Hepatocyte (in vitro differentiated cells): ENCODE data around the gene FNDC11. TPM values are rescaled to one million over a fixed set of nuclear protein-coding genes. Genes with fewer than 3 reads are reported as not detected.

Experiments used
- DNase-seq: peaks from one replicate; pipeline ENCODE4 v3.0.0-alpha.2; 2016; ENCODE audit warnings: low spot score
- H2AFZ ChIP-seq: fragments of 200-600 bp; sonication (generic); 2 replicates; pipeline ENCODE4 v1.6.0; 2016; ENCODE audit warnings: antibody characterized with exemption, mild to moderate bottlenecking
- H3K27ac ChIP-seq: fragments of 200-600 bp; sonication (generic); 2 replicates; pipeline ENCODE4 v1.5.1; 2016; ENCODE audit warnings: mild to moderate bottlenecking
- H3K27me3 ChIP-seq: fragments of 200-600 bp; sonication (generic); 2 replicates; pipeline ENCODE4 v1.6.1; 2016
- H3K36me3 ChIP-seq: fragments of 200-600 bp; sonication (generic); replicated peaks from 2 replicates; pipeline ENCODE4 v1.5.1; 2016; ENCODE audit warnings: low read depth; ENCODE audit not compliant: insufficient read depth
- H3K4me1 ChIP-seq: fragments of 200-600 bp; sonication (generic); 2 replicates; pipeline ENCODE4 v1.5.1; 2016; ENCODE audit warnings: mild to moderate bottlenecking, moderate library complexity; ENCODE audit not compliant: insufficient read depth
- H3K4me2 ChIP-seq: fragments of 200-600 bp; sonication (generic); 2 replicates; pipeline ENCODE4 v1.6.0; 2016
- H3K4me3 ChIP-seq: fragments of 200-600 bp; sonication (generic); 2 replicates; pipeline ENCODE4 v1.5.1; 2016; ENCODE audit warnings: mild to moderate bottlenecking
- H3K79me2 ChIP-seq: fragments of 200-600 bp; sonication (generic); 2 replicates; pipeline ENCODE4 v1.6.0; 2017; ENCODE audit warnings: mild to moderate bottlenecking
- H3K9me2 ChIP-seq: fragments of 200-600 bp; sonication (generic); replicated peaks from 2 replicates; pipeline ENCODE4 v1.6.0; 2017; ENCODE audit warnings: mild to moderate bottlenecking; ENCODE audit not compliant: insufficient read depth
- H3K9me3 ChIP-seq: fragments of 200-600 bp; sonication (generic); 2 replicates; pipeline ENCODE4 v1.5.1; 2016; ENCODE audit warnings: low read depth, mild to moderate bottlenecking
- H4K20me1 ChIP-seq: fragments of 200-600 bp; sonication (generic); 2 replicates; pipeline ENCODE4 v1.6.0; 2016; ENCODE audit warnings: mild to moderate bottlenecking; ENCODE audit not compliant: insufficient read depth, poor library complexity, severe bottlenecking
- EZH2 ChIP-seq: fragments of 200-600 bp; sonication (generic); IDR thresholded peaks from 2 replicates; pipeline ENCODE4 v1.6.1; 2016; ENCODE audit warnings: antibody characterized with exemption, mild to moderate bottlenecking, borderline replicate concordance
- EZH2phosphoT487 ChIP-seq: fragments of 200-600 bp; sonication (generic); IDR thresholded peaks from one replicate; pipeline ENCODE4 v1.6.1; 2018; ENCODE audit warnings: antibody characterized with exemption, mild to moderate bottlenecking, low read depth, moderate library complexity; ENCODE audit not compliant: unreplicated experiment, severe bottlenecking
- WGBS: methylation state at CpG from one replicate; pipeline ENCODE4 v1.1.6; 2016; ENCODE audit warnings: low lambda C conversion rate; ENCODE audit errors: missing lambda C conversion rate; 5-methylcytosine and 5-hydroxymethylcytosine counted together
- polyA plus RNA-seq: library from polyadenylated mRNA; unstranded; fragments of >200 nt; fragmentation: Nextera tagmentation; extraction: Ambion mirVana; gene quantifications from 2 replicates; pipeline ENCODE4 v1.2.1, GENCODE V29; 2016
- total RNA-seq: library from RNA; depleted of rRNA; stranded (reverse); fragments of >200 nt; gene quantifications from 2 replicates; pipeline ENCODE4 v1.2.3, GENCODE V29; 2014
- TF ChIP-seq, protein P1 (sequence below): fragments of 200-600 bp; sonication (generic); IDR thresholded peaks from 2 replicates; pipeline ENCODE4 v1.5.1; 2016; ENCODE audit warnings: antibody characterized with exemption, mild to moderate bottlenecking; ENCODE audit not compliant: poor library complexity

The FNDC11 gene
- total and polyA plus RNA-seq, 2 experiments from 2014 or later = 0.57 to 0.79 TPM

DNA sequence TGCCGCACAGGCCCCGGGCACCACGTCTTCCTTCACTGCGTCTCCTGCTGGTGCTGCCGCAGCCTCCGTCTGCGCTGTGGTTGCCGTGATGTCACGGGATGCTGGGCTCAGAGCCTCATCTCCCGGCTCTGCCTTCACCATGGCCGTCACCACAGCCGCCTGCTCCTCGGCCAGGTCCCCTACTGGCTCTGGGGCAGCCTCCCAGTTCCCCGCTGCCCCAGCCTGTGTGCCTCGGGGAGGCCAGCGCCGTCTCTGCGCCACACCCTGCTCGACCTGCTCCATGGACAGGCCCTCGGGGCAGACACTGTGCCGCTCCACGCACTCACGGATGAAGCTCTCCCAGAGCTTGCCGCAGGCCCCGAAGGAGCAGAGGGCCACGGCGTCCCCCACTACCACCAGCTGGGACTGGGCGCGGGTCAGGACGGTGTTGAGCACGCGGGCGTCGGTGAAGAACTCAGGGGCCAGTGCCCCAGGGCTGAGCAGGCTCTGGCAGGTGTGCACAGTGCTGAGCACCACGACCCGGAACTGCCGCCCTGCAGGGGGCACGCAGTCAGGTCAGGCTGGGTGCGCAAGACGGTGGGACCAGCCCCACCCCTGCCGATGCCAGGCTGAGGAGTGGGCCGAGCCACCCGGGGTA is 11.9 kb downstream of the FNDC11 start:
- no peak overlapping the region for H3K4me2 ChIP-seq
- H3K79me2 ChIP-seq = no peaks in the 10 kb centered on the region
- no peaks in the 10 kb centered on the region for H3K27me3 ChIP-seq
- no peaks in the 10 kb centered on the region for H4K20me1 ChIP-seq
- WGBS = 97% methylated on average over 42 of the region's 43 CpGs
- H3K27ac ChIP-seq = no peak overlapping the region
- no peaks in the 10 kb centered on the region for H3K36me3 ChIP-seq
- TF ChIP-seq EZH2 = no peak
- TF ChIP-seq EZH2phosphoT487 = no peak
- TF ChIP-seq, protein P1, sequence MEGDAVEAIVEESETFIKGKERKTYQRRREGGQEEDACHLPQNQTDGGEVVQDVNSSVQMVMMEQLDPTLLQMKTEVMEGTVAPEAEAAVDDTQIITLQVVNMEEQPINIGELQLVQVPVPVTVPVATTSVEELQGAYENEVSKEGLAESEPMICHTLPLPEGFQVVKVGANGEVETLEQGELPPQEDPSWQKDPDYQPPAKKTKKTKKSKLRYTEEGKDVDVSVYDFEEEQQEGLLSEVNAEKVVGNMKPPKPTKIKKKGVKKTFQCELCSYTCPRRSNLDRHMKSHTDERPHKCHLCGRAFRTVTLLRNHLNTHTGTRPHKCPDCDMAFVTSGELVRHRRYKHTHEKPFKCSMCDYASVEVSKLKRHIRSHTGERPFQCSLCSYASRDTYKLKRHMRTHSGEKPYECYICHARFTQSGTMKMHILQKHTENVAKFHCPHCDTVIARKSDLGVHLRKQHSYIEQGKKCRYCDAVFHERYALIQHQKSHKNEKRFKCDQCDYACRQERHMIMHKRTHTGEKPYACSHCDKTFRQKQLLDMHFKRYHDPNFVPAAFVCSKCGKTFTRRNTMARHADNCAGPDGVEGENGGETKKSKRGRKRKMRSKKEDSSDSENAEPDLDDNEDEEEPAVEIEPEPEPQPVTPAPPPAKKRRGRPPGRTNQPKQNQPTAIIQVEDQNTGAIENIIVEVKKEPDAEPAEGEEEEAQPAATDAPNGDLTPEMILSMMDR = no peak
- no peaks in the 10 kb centered on the region for H3K4me1 ChIP-seq
- no peaks in the 10 kb centered on the region for H3K9me2 ChIP-seq
- no peak overlapping the region for H2AFZ ChIP-seq
- H3K9me3 ChIP-seq = no peaks in the 10 kb centered on the region
- no peak for DNase-seq
- H3K4me3 ChIP-seq = no peak overlapping the region

DNA sequence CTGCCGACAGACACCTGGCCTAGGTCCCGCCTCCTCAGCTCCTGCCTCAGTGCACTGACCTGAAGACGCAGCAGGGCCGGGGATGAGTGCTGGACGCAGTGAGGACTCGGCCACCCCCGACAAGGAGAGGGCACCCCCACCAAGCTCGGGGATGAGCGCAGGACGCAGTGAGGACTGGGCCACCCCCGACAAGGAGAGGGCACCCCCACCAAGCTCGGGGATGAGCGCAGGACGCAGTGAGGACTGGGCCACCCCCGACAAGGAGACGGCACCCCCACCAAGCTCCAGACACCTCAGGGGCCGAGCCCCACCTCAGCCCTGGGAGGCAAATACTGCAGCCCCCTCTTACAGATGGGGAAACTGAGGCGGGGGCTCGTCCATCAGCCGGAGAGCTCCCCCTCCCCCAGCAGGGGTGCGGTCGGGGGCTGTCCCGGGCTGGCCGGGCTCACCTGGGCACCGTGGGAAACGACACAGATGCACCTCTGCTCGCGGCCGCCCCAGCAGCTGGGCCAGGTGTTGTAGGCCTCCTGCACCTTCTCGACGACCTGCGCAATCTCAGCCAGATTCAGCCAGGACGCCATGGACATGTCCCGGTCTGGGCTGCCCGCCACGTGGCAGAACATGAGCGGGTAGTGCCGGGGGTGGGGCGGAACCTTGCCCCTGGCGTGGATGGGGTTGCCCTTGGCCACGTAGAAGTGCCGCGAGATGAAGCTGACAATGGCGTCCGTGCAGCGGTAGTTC is 12.6 kb downstream of the FNDC11 start:
- Histone ChIP-seq H3K27ac (no peak overlapping the region), H2AFZ (no peak overlapping the region), H3K4me2 (no peak overlapping the region), H3K9me2 (no peaks in the 10 kb centered on the region), H4K20me1 (no peaks in the 10 kb centered on the region), H3K4me3 (no peak overlapping the region), H3K9me3 (no peaks in the 10 kb centered on the region), H3K4me1 (no peaks in the 10 kb centered on the region), H3K27me3 (no peaks in the 10 kb centered on the region), H3K36me3 (no peaks in the 10 kb centered on the region), H3K79me2 (no peaks in the 10 kb centered on the region)
- WGBS = 95% methylated on average over 42 of the region's 46 CpGs
- no peak for TF ChIP-seq EZH2phosphoT487
- no peak for TF ChIP-seq EZH2
- TF ChIP-seq, protein P1 = no peak
- no peak for DNase-seq

DNA sequence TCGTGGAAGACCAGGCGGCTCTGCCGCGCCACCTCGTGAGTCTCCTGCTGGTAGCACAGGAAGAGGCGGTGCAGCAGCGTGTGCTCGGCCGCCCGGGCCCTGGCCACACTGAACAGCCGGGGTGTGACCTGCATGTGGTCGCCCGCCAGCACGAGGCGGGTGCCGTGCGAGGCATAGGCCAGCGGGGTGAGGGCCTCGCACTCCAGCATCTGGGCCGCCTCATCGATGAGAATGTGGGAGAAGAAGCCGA is 13.1 kb downstream of the FNDC11 start:
- no peak overlapping the region for H3K4me3 ChIP-seq
- H3K36me3 ChIP-seq = no peaks in the 10 kb centered on the region
- H3K27me3 ChIP-seq = no peaks in the 10 kb centered on the region
- no peak overlapping the region for H2AFZ ChIP-seq
- TF ChIP-seq, protein P1 = no peak
- TF ChIP-seq EZH2phosphoT487 (no peak), EZH2 (no peak)
- H3K9me3 ChIP-seq = no peaks in the 10 kb centered on the region
- H3K9me2 ChIP-seq = no peaks in the 10 kb centered on the region
- no peaks in the 10 kb centered on the region for H3K4me1 ChIP-seq
- no peaks in the 10 kb centered on the region for H3K79me2 ChIP-seq
- no peak overlapping the region for H3K27ac ChIP-seq
- WGBS = 98% methylated on average over 21 of the region's 22 CpGs
- no peak for DNase-seq
- no peaks in the 10 kb centered on the region for H4K20me1 ChIP-seq
- no peak overlapping the region for H3K4me2 ChIP-seq
